Liver (tissue), 9 donors: ENCODE data around the gene OGDHL. TPM values are rescaled to one million over a fixed set of nuclear protein-coding genes. Genes with fewer than 3 reads are reported as not detected.
A peak's percentile ranks its signal among the peaks of the same experiment; 100 is the strongest.

Experiments used
- DNase-seq: peaks from one replicate; pipeline ENCODE4 v3.0.0-alpha.2; 2017; ENCODE audit warnings: low spot score
- H3K27ac ChIP-seq, 2 donors: one replicate each; pipeline ENCODE4 v1.7.0; 2013; ENCODE audit warnings: inconsistent platforms in 2 of 2, low read length in 2 of 2, control low read depth in 1 of 2, low read depth in 1 of 2, mild to moderate bottlenecking in 1 of 2
- H3K27me3 ChIP-seq, 4 donors: one replicate each; pipeline versions ENCODE4 v1.6.1 to v1.7.0; 2013; ENCODE audit warnings: low read length in 3 of 4, inconsistent platforms in 1 of 4, mild to moderate bottlenecking in 1 of 4, moderate library complexity in 1 of 4; ENCODE audit not compliant: control insufficient read depth in 4 of 4, insufficient read depth in 4 of 4
- H3K36me3 ChIP-seq, 4 donors: one replicate each; pipeline versions ENCODE4 v1.6.1 to v1.7.0; 2013; ENCODE audit warnings: low read length in 3 of 4, mild to moderate bottlenecking in 3 of 4, low read depth in 1 of 4, moderate library complexity in 1 of 4; ENCODE audit not compliant: control insufficient read depth in 4 of 4, insufficient read depth in 3 of 4
- H3K4me1 ChIP-seq, 4 donors: one replicate each; pipeline versions ENCODE4 v1.6.1 to v1.7.0; 2013; ENCODE audit warnings: low read length in 3 of 4, mild to moderate bottlenecking in 3 of 4, moderate library complexity in 1 of 4; ENCODE audit not compliant: control insufficient read depth in 4 of 4, insufficient read depth in 4 of 4
- H3K4me3 ChIP-seq, 3 donors: one replicate each; pipeline versions ENCODE4 v1.6.1 to v1.7.0; 2013; ENCODE audit warnings: low read length in 3 of 3, control low read depth in 1 of 3, low read depth in 1 of 3, mild to moderate bottlenecking in 1 of 3
- H3K9ac ChIP-seq, 2 donors: one replicate each; pipeline ENCODE4 v1.7.0; 2013; ENCODE audit warnings: low read length in 2 of 2, mild to moderate bottlenecking in 2 of 2, moderate library complexity in 2 of 2, control low read depth in 1 of 2, low read depth in 1 of 2
- H3K9me3 ChIP-seq, 4 donors: one replicate each; pipeline versions ENCODE4 v1.6.1 to v1.7.0; 2013; ENCODE audit warnings: low read length in 3 of 4; ENCODE audit not compliant: control insufficient read depth in 4 of 4
- CTCF ChIP-seq: fragments of 150-350 bp; IDR thresholded peaks from 2 replicates; pipeline ENCODE4 v1.5.1; 2017; ENCODE audit warnings: improper control_type of control experiment, low read depth, low read length; ENCODE audit not compliant: missing input control
- FOXA2 ChIP-seq: IDR thresholded peaks from 2 replicates; pipeline ENCODE4 v1.6.1; 2016; ENCODE audit warnings: antibody characterized with exemption
- GABPA ChIP-seq, 2 donors: IDR thresholded peaks in 1 of 2; conservative IDR thresholded peaks in 1 of 2; 2 replicates each; pipeline ENCODE4 v1.6.1; 2016; ENCODE audit warnings: antibody characterized with exemption in 2 of 2, mild to moderate bottlenecking in 1 of 2, moderate library complexity in 1 of 2
- HNF4A ChIP-seq, 2 donors: conservative IDR thresholded peaks; 2 replicates each; pipeline ENCODE4 v1.6.1; 2016; ENCODE audit warnings: antibody characterized with exemption in 2 of 2, mild to moderate bottlenecking in 2 of 2
- MAX ChIP-seq: IDR thresholded peaks from 2 replicates; pipeline ENCODE4 v1.6.1; 2016; ENCODE audit warnings: antibody characterized with exemption
- NR2F2 ChIP-seq: IDR thresholded peaks from 2 replicates; pipeline ENCODE4 v1.6.1; 2016; ENCODE audit warnings: antibody characterized with exemption
- REST ChIP-seq: IDR thresholded peaks from 2 replicates; pipeline ENCODE4 v1.6.1; 2016; ENCODE audit warnings: antibody characterized with exemption, mild to moderate bottlenecking
- RXRA ChIP-seq, 2 donors: IDR thresholded peaks; 2 replicates each; pipeline ENCODE4 v1.6.1; 2017 to 2018; ENCODE audit warnings: antibody characterized with exemption in 2 of 2, mild to moderate bottlenecking in 1 of 2
- SP1 ChIP-seq: IDR thresholded peaks from 2 replicates; pipeline ENCODE4 v1.6.1; 2018; ENCODE audit warnings: antibody characterized with exemption, mild to moderate bottlenecking
- TAF1 ChIP-seq: conservative IDR thresholded peaks from 2 replicates; pipeline ENCODE4 v1.6.1; 2016; ENCODE audit warnings: antibody characterized with exemption, mild to moderate bottlenecking
- ZBTB33 ChIP-seq: IDR thresholded peaks from 2 replicates; pipeline ENCODE4 v1.6.1; 2016; ENCODE audit warnings: antibody characterized with exemption
- WGBS: extraction: QIAGEN DNeasy Blood & Tissue Kit; methylation state at CpG from one replicate; pipeline ENCODE4 v1.1.7; 2013; 5-methylcytosine and 5-hydroxymethylcytosine counted together
- polyA plus RNA-seq, 2 donors: library from polyadenylated mRNA; stranded (reverse) in 1 of 2; unstranded in 1 of 2; fragments of 200-250 nt in 1 of 2; fragments of >200 nt in 1 of 2; fragmentation: Nextera tagmentation in 1 of 2; extraction: Ambion mirVana in 1 of 2; gene quantifications; one replicate each; pipeline versions ENCODE4 v1.2.1 to v1.2.3, GENCODE V29; 2013 to 2015
- total RNA-seq, 2 donors: library from RNA; depleted of rRNA; stranded (reverse); fragments of >200 nt; gene quantifications; one replicate each; pipeline ENCODE4 v1.2.3, GENCODE V29; 2014
- donor health status: healthy.
- donor health status: healthy.
- donor health status: healthy.
- donor health status: healthy.
- donor health status: healthy.

Gene OGDHL
- total and polyA plus RNA-seq, 4 donors = 5.2 to 67.9 (median 49.7) TPM

- peaks cover 0 to 12% (median 2%) of the 10 kb centered on the region in 4 donors for H3K27me3 ChIP-seq
- H3K4me1 ChIP-seq = peaks cover 0 to 3% (median 2%) of the 10 kb centered on the region in 4 donors
- H3K27ac ChIP-seq = no peak overlapping the region
- no peaks in the 10 kb centered on the region for H3K36me3 ChIP-seq
- H3K9ac ChIP-seq = no peak overlapping the region
- TF ChIP-seq CTCF = no peak
- TF ChIP-seq FOXA2 = no peak
- no peak for TF ChIP-seq TAF1
- TF ChIP-seq ZBTB33 = no peak
- TF ChIP-seq REST = no peak
- TF ChIP-seq SP1 = no peak
- no peak for TF ChIP-seq MAX
- TF ChIP-seq RXRA (IDR thresholded peaks at IDR 0.05) = no peak
- no peak overlapping the region for H3K4me3 ChIP-seq
- H3K9me3 ChIP-seq = peaks cover 0 to 2% (median 0%) of the 10 kb centered on the region in 4 donors
- WGBS = 79% methylated on average over 2 of the region's 2 CpGs
- no peak for DNase-seq
These were observed 4.4 kb upstream of the OGDHL start for GRCh38 chr10:49766484-49766883.

GRCh38 chr10:49762566-49762877 is 399 bp upstream of the OGDHL start:
- H3K9ac ChIP-seq = no peak overlapping the region
- TF ChIP-seq NR2F2 (no peak), GABPA (IDR thresholded peaks at IDR 0.05 in 1 of 2, conservative IDR thresholded peaks at IDR 0.05 in 1 of 2) (no peak), REST (peak; percentile 52), ZBTB33 (no peak), HNF4A (conservative IDR thresholded peaks at IDR 0.05) (no peak)
- peaks cover 0 to 2% (median 0%) of the 10 kb centered on the region in 4 donors for H3K9me3 ChIP-seq
- H3K27me3 ChIP-seq = no peaks in the 10 kb centered on the region
- H3K36me3 ChIP-seq = peaks cover 0 to 2% (median 0%) of the 10 kb centered on the region in 4 donors
- H3K4me1 ChIP-seq = peaks cover 13 to 34% (median 25%) of the 10 kb centered on the region in 4 donors
- DNase-seq = no peak
- peak overlapping the region in 1 of 3 donors; percentile 82 for H3K4me3 ChIP-seq
- 36% methylated on average over 4 of the region's 4 CpGs for WGBS
- H3K27ac ChIP-seq = no peak overlapping the region
